OCI-LY3 (cell line): Measurements from ENCODE around the gene FAM107B.

Experiments
- H2AFZ ChIP-seq: fragments of 200-600, 300-600 bp; shearing (Covaris generic); 2 replicates; pipeline ENCODE4 v1.6.0; 2014; ENCODE audit warnings: antibody characterized with exemption, low read depth, low read length
- H3K27ac ChIP-seq: fragments of 200-600, 300-600 bp; sonication (generic); 2 replicates; pipeline ENCODE4 v1.5.1; 2014; ENCODE audit warnings: mild to moderate bottlenecking, low read length, moderate library complexity, mixed read lengths
- H3K27me3 ChIP-seq: fragments of 200-600, 300-600 bp; sonication (generic); 2 replicates; pipeline ENCODE4 v1.6.1; 2014; ENCODE audit warnings: low read depth, low read length, mixed read lengths
- H3K36me3 ChIP-seq: fragments of 200-600, 300-600 bp; sonication (generic); replicated peaks from 2 replicates; pipeline ENCODE3; 2014; ENCODE audit warnings: low read depth, low read length, mixed read lengths
- H3K4me1 ChIP-seq: fragments of 300-600, 200-600 bp; sonication (generic); 2 replicates; pipeline ENCODE4 v1.6.1; 2014; ENCODE audit warnings: low read length, mixed read lengths
- H3K4me2 ChIP-seq: fragments of 200-600, 300-600 bp; sonication (generic); 2 replicates; pipeline ENCODE4 v1.6.1; 2014; ENCODE audit warnings: low read length, mixed read lengths
- H3K4me3 ChIP-seq: fragments of 300-600, 200-600 bp; sonication (generic); 2 replicates; pipeline ENCODE4 v1.5.1; 2014; ENCODE audit warnings: antibody characterized with exemption, mild to moderate bottlenecking, low read length, moderate library complexity
- H3K79me2 ChIP-seq: fragments of 300-600, 200-600 bp; shearing (Covaris generic); 2 replicates; pipeline ENCODE4 v1.6.1; 2014; ENCODE audit warnings: mild to moderate bottlenecking, low read length, mixed read lengths
- H3K9ac ChIP-seq: fragments of 300-600, 200-600 bp; shearing (Covaris generic); 2 replicates; pipeline ENCODE4 v1.6.0; 2014; ENCODE audit warnings: mild to moderate bottlenecking, low read length, moderate library complexity
- H3K9me3 ChIP-seq: fragments of 200-600, 300-600 bp; shearing (Covaris generic); 2 replicates; pipeline ENCODE4 v1.6.1; 2014; ENCODE audit warnings: low read length, mixed read lengths; ENCODE audit not compliant: insufficient read depth
- H4K20me1 ChIP-seq: fragments of 200-600, 300-600 bp; sonication (generic); 2 replicates; pipeline ENCODE4 v1.6.1; 2016; ENCODE audit warnings: low read length, mixed read lengths; ENCODE audit not compliant: insufficient read depth
- EZH2phosphoT487 ChIP-seq: fragments of 200-600 bp; shearing (Covaris generic); IDR thresholded peaks from 2 replicates; pipeline ENCODE4 v1.6.1; 2018; ENCODE audit warnings: antibody characterized with exemption, mixed run types, low read depth
- TF ChIP-seq, protein P1 (sequence below): fragments of 200-600, 300-600 bp; sonication (generic); IDR thresholded peaks from 2 replicates; pipeline ENCODE4 v1.5.1; 2014; ENCODE audit warnings: antibody characterized with exemption, low read length, low read depth

FAM107B gene

DNA sequence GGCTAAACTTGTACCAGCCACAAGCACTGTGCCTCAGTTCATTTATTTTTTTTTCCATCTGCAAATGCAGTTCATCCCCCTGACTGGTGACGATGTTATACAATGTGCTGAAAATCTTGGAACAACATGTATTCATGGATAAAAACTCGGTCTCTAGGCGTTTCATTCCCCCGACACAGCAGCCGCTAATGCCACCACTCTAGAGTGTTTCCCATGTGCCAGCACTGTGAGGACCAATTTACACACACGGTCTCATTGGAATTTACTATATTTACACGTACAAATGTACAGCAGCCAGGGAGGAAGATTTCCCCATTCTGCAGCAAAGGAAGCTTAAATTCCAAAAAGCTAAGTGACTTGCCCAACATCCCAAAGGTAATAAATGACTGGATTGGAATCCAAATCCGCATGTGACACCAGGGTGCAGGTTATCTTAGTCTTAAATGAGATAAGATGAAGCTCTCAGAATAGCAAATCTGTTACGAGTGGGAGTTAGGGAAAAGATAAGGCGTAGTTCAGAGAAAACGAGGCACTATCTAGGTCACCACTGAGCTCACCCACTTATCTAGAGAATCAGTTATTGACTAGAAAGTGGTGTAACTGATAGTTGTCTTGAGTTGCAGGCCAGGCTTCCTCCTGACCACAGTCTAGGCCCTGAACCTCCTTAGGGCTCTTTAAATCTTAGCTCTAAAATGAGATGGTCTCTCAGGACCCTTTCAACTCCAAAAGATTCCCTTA lies 36.7 kb downstream of the FAM107B start:
- Histone ChIP-seq H3K27me3 (no peaks in the 10 kb centered on the region), H3K4me1 (peaks cover 43% of the 10 kb centered on the region), H3K4me3 (no peak overlapping the region), H3K9me3 (no peaks in the 10 kb centered on the region; the same call in 1 of the 2 replicates), H3K9ac (no peak overlapping the region), H3K36me3 (peaks cover 2% of the 10 kb centered on the region), H4K20me1 (no peaks in the 10 kb centered on the region), H3K27ac (no peak overlapping the region), H3K79me2 (no peaks in the 10 kb centered on the region), H3K4me2 (no peak overlapping the region), H2AFZ (no peak overlapping the region)
- TF ChIP-seq EZH2phosphoT487 = no peak
- TF ChIP-seq, protein P1, sequence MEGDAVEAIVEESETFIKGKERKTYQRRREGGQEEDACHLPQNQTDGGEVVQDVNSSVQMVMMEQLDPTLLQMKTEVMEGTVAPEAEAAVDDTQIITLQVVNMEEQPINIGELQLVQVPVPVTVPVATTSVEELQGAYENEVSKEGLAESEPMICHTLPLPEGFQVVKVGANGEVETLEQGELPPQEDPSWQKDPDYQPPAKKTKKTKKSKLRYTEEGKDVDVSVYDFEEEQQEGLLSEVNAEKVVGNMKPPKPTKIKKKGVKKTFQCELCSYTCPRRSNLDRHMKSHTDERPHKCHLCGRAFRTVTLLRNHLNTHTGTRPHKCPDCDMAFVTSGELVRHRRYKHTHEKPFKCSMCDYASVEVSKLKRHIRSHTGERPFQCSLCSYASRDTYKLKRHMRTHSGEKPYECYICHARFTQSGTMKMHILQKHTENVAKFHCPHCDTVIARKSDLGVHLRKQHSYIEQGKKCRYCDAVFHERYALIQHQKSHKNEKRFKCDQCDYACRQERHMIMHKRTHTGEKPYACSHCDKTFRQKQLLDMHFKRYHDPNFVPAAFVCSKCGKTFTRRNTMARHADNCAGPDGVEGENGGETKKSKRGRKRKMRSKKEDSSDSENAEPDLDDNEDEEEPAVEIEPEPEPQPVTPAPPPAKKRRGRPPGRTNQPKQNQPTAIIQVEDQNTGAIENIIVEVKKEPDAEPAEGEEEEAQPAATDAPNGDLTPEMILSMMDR = no peak

DNA sequence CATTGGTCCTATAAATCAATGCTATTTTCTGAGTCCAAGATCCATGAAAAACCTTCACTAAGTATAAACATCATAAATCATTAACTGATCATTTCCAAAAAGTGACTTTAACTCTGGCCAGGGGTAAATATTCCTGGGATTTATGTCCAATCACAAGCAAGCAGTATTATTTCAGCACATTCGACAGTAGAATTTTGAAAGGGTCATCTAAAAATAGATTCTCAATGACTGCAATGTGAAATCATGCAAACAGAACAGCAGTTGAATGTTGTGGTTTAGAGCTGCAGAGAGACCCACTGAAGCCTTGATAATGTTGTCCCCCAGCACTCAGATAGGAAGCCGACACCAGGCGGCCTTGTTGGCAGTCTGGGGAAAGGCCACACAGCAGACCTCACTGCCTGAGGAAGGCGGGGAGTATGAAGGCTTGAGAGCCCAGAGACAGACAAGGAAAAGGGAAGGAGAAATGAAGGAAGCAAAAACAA lies 38.1 kb downstream of the FAM107B start:
- Histone ChIP-seq H3K4me1 (peaks cover 31% of the 10 kb centered on the region), H3K27ac (no peak overlapping the region), H3K36me3 (peaks cover 2% of the 10 kb centered on the region), H3K4me3 (no peak overlapping the region), H3K79me2 (no peaks in the 10 kb centered on the region), H2AFZ (no peak overlapping the region), H3K4me2 (no peak overlapping the region), H3K9me3 (no peaks in the 10 kb centered on the region; the same call in 1 of the 2 replicates), H4K20me1 (no peaks in the 10 kb centered on the region), H3K9ac (no peak overlapping the region), H3K27me3 (no peaks in the 10 kb centered on the region)
- TF ChIP-seq EZH2phosphoT487 = no peak
- TF ChIP-seq, protein P1 = no peak

DNA sequence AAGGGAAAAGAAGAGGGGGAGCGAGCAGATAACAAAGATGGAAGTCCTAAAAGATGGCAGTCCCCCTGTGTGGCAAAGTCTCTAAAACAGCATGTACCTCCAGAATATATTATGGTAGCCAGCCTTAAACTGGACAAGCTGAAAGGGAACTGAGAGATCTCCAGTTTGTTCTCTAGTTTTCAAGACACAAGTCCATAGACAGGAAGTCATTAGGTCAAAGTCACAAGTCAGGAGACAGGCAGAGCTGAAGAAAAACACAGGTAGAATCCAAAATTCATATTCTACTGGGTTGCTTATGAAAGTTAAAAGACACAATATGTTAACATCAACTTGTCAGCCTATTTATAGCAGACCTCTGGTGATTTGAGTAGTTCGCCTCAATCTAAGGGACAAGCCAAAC lies 38.7 kb downstream of the FAM107B start:
- no peak overlapping the region for H3K4me3 ChIP-seq
- H3K9ac ChIP-seq = no peak overlapping the region
- no peaks in the 10 kb centered on the region; the same call in 1 of the 2 replicates for H3K9me3 ChIP-seq
- no peak overlapping the region for H3K4me2 ChIP-seq
- no peak for TF ChIP-seq EZH2phosphoT487
- TF ChIP-seq, protein P1 = no peak
- H3K4me1 ChIP-seq = peaks cover 25% of the 10 kb centered on the region
- H2AFZ ChIP-seq = no peak overlapping the region
- peaks cover 2% of the 10 kb centered on the region for H3K36me3 ChIP-seq
- no peaks in the 10 kb centered on the region for H3K27me3 ChIP-seq
- H3K27ac ChIP-seq = no peak overlapping the region
- no peaks in the 10 kb centered on the region for H4K20me1 ChIP-seq
- no peaks in the 10 kb centered on the region for H3K79me2 ChIP-seq

DNA sequence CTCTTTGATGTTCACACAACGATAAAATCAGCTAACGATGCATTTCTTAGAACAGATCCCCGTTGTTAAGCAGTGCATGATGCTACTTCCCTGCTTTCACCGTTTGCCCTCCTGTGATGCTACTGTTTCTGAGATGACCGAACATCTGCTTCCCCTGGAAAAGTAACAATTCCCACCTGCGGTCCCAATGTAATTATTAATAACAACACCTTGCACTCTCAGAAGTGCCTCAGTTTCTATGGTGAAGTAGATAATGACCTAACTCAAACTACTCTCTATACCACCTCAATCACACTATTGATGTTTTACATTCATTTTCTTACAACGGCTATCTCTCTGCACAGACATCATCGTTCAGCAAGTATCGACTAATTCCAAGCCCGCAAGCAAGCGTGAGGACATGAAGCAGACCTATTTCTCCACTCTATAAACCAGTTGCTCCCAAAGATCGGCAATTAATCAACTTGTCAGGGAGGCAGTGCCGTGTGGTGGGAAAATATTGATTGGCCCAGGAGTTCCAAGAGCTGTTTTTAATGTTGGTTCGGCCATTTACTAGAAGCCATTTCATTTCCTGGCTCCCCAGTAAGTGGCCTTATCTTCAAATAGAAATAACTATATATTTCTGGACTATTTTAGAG lies 42.7 kb downstream of the FAM107B start:
- Histone ChIP-seq H3K4me3 (no peak overlapping the region), H3K9ac (no peak overlapping the region), H3K27me3 (no peaks in the 10 kb centered on the region), H4K20me1 (no peaks in the 10 kb centered on the region), H3K4me2 (no peak overlapping the region), H3K79me2 (no peaks in the 10 kb centered on the region), H3K9me3 (no peaks in the 10 kb centered on the region), H3K27ac (no peak overlapping the region), H3K36me3 (no peaks in the 10 kb centered on the region), H3K4me1 (peaks cover 11% of the 10 kb centered on the region), H2AFZ (no peak overlapping the region)
- TF ChIP-seq, protein P1 = no peak
- no peak for TF ChIP-seq EZH2phosphoT487
